HG03139 (cell line): ENCODE measurements around the gene NUDT3.
A peak's percentile ranks its signal among the peaks of the same experiment; 100 is the strongest.
"Not testable (repeated sequence)": the region's sequence is repeated elsewhere in the genome, so short reads cannot be mapped to it uniquely, and the experiment has no call there.

ENCODE experiments used
- ATAC-seq: cut with Tn5 transposase; IDR thresholded peaks from one replicate; pipeline ENCODE4 v1.9.1; 2021; ENCODE audit not compliant: unreplicated experiment

NUDT3 gene

DNA sequence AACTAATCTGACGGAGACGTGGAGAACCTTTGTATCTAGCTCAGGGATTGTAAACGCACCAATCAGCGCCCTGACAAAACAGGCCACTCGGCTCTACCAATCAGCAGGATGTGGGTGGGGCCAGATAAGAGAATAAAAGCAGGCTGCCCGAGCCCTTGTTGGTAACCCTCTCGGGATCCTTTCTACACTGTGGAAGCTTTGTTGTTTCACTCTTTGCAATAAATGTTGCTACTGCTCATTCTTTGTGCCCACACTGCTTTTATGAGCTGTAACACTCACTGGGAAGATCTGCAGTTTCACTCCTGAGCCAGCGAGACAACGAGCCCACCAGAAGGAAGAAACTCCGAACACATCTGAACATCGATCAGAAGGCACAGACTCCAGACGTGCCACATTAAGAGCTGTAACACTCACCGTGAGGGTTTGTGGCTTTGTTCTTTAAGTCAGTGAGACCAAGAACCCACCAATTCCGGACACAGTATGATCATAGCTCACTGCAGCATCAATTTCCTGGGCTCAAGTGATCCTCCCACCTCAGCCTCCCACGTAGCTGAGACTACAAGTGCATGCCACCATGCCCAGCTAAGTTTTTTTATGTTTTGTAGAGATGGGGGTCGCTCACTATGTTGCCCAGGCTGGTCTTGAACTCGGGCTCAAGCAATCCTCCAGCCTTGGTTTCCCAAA, 122.7 kb downstream of the NUDT3 start:
- ATAC-seq: not testable (repeated sequence)

DNA sequence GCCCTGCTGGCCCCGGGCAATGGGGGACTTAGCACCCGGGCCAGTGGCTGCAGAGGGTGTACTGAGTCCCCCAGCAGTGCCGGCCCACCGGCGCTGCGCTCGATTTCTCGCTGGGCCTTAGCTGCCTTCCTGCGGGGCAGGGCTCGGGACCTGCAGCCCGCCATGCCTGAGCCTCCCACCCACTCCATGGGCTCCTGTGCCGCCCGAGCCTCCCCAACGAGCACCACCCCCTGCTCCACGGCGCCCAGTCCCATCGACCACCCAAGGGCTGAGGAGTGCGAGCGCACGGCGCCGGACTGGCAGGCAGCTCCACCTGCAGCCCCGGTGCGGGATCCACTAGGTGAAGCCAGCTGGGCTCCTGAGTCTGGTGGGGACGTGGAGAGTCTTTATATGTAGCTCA, 123.3 kb downstream of the NUDT3 start:
- ATAC-seq: not testable (repeated sequence)

DNA sequence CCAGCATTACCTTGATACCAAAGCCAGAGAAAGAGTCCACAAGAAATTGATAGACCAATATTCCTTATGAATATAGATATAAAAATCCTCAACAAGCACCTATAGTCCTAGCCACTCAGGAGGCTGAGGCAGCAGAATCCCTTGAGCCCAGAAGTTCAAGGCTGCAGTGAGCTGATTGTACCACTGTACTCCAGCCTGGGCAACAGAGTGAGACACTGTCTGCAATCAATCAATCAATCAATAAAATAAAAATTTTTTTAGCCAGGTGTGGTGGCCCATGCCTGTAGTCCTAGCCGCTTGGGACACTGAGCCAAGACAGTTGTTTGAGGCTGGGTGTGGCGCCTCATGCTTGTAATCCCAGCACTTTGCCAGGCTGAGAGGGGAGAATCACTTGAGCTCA, 124.7 kb downstream of the NUDT3 start:
- no peak for ATAC-seq

DNA sequence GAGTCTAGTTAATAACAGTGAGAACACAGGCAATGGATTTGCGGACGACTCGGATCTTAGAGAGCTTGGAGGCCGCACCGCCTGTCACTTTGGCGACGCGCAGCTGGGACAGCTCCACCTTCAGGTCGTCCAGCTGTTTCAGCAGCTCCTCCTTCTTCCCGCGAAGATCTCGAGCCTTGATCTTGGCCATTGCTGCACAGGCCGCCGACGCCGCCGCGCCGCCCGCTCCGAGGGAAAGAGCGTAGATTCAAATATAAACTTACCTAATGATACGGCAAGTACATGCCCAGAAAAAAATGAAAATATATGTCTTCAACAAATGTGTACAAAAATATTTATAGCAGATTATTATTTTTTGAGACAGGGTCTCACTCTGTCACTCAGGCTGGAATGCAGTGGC, 129.0 kb downstream of the NUDT3 start:
- not testable (repeated sequence) for ATAC-seq

DNA sequence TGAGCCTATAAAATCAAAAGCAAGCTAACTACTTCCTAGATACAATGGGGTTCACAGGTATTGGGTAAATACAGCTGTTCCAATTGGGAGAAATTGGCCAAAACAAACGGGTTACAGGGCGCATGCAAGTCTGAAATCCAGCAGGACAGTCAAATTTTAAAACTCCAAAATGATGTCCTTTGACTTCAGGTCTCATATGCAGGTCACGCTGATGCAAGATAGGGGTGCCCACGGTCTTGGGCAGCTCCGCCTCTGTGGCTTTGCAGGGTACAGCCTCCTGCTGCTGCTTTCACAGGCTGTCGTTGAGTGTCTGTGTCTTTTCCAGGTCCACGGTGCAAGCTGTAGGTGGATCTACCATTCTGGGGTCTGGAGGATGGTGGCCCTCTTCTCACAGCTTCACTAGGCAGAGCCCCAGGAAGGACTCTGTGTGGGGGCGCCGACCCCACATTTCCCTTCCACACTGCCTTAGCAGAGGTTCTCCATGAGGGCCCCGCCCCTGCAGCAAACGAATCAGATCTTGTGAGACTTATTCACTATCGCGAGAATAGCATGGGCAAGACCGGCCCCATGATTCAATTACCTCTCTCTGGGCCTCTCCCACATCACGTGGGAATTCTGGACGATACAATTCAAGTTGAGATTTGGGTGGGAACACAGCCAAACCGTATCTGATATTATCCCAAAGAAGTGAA, 131.7 kb downstream of the NUDT3 start:
- ATAC-seq: no peak

DNA sequence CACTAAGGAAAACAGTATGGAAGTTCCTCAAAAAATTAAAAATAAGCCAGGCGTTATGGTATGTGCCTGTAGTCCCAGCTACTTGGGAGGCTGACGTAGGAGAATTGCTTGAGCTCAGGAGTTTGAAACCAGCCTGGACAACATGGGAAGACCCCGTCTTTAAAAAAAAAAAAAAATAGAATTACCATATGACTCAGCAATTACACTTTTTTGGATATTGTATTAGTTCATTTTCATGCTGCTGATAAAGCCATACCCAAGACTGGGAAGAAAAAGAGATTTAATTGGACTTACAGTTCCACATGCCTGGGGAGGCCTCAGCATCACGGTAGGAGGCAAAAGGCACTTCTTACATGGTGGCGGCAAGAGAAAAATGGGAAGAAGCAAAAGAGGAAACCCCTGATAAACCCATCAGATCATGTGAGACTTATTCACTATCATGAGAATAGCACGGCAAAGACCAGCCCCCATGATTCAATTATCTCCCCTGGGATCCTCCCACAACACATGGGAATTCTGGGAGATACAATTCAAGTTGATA, 132.9 kb downstream of the NUDT3 start:
- no peak for ATAC-seq

DNA sequence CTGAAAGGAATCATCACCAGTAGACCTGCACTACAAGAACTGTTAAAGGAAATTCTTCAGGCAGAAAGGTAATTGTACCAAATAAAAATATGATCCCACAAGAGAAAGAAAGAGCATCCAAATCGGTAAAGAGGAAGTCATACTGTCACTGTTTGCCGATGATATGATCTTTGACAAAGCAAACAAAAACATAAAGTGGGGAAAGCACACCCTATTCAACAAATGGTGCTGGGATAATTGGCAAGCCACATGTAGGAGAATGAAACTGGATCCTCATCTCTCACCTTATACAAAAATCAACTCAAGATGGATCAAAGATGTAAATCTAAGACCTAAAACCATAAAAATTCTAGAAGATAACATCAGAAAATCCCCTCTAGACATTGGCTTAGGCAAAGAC, 140.1 kb downstream of the NUDT3 start:
- ATAC-seq: not testable (repeated sequence)

DNA sequence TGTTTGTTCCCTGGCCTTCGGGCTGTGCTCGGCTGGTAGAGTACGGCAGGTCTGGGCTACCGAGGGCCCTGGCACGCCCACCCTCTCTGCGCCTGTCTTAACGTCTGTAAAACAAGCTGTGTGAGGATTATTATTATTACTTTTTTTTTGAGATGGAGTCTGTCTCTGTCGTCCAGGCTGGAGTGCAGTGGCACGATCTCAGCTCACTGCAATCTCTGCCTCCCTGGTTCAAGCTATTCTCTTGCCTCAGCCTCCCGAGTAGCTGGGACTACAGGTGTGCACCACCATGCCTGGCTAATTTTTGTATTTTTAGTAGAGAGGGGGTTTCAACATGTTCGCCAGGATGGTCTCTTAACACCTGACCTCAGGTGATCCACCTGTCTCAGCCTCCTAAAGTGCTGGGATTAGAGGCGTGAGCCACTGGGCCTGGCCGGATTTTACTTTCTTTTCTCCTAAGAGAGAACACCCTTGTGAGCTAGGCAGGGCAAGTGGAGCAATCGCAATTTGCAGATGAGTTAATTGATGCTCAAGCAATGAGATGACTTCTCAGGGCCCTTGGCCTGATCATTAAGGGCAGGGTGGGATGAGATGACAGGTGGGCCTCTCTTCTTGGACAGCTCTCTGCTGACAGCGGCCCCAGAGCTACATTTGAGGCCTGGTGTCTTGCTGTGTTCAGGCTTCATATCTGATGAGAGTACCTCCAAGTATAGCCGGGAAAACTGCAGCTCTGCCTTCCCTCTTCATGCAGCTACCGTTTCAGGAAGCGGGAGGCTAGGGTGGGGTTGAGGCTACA, 142.8 kb downstream of the NUDT3 start:
- peak; percentile 14 for ATAC-seq

DNA sequence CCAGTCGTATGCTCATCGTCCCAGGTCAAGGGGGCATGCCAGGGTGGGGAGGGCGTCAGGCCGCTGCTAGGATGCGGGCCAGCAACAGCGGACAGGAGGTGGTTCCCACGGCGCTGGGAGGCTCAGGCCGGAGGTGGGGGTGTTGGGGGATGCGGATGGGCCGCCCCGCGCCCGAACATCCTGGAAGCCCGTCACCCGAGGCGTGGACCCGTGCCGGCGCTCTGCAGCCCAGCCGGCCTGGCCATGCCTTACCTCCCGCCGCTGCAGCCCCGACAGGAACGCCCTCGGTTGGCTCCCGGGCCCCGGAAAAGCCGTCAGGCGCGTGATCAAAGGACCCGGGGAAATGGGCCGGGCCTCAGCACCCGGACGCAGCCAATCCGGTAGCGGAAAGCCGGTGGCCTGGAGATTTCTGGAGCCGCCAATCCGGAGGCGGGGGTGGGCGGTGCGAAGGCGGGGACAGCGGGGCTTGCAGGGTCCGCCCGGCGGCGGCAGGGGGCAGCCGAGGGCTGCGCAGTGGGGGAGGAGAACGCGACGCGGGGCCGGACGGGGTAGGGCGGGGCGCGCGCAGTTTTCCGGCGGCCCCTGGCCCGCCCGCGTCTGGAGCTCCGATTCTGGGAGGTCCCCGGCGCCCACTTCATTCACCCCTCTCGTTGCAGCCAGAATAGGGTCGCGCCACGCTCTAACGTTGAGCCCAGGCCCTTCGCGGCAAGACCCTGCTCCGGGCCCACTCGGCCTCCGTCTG, 143.6 kb downstream of the NUDT3 start, which contains the start of gene SMIM29:
Gene SMIM29 (minus strand): TSS at position 280 of the 742 bp plus-strand sequence. CDS start 1,215 bp downstream, outside the sequence.
- peak; percentile 69 for ATAC-seq

DNA sequence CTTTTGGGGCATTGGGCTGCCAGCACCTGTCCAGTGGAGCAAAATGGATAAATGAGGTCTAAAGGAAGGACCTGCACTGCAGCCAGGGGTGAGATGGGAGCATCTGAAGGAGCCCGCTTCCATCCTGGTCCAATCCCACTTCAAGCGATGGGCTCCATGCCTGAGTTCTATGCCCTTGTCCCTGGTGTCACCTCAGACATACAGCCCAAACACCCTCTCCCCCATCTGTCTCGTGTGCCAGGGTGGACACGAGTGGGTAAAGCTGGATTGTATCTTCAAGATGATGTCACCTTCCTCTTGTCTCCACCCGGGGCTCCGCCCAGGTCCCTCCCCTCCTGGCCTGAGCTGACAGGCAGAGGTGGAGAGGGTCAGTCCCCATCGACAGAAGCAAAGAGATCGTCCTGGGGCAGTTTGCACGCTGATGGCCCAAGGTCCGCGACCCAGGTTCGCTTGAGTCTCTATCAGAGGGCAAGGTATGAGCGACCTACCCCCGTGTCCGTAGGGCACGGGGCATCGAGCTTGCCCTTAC, 144.2 kb downstream of the NUDT3 start:
- ATAC-seq: no peak

DNA sequence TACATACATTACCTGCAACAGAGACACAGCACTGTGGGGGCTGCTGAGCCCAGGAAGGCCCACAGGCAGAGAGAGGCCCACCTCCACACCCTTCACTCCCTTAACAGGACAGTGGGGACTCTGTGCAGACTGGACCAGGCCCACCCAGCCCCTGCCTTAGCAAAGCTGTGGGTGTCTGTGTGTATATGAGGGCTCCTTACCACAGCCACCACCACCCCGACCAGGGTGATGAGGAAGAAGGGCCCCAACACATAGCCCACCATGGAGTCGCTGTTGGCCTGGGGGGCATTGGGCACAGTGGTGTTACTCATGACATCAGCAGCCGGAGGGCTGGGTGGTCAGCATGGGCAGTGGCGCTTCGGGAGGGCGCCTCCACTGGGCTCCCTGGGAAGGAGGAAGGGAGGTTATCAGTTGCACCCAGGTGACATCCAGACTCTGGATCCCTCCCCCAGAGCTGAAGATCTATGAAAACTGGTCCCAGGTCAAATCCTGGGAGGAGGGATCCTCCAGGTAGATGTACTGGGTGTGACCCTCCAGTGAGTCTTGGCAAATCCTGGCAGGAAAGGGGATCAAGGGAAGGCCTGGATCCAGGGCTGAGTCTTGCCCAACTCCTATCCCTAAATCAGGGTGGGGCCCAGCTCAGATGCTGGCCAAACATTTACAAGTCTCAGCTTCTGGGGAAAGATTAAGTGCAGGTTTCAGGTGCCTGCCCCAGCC, 144.8 kb downstream of the NUDT3 start:
- no peak for ATAC-seq

DNA sequence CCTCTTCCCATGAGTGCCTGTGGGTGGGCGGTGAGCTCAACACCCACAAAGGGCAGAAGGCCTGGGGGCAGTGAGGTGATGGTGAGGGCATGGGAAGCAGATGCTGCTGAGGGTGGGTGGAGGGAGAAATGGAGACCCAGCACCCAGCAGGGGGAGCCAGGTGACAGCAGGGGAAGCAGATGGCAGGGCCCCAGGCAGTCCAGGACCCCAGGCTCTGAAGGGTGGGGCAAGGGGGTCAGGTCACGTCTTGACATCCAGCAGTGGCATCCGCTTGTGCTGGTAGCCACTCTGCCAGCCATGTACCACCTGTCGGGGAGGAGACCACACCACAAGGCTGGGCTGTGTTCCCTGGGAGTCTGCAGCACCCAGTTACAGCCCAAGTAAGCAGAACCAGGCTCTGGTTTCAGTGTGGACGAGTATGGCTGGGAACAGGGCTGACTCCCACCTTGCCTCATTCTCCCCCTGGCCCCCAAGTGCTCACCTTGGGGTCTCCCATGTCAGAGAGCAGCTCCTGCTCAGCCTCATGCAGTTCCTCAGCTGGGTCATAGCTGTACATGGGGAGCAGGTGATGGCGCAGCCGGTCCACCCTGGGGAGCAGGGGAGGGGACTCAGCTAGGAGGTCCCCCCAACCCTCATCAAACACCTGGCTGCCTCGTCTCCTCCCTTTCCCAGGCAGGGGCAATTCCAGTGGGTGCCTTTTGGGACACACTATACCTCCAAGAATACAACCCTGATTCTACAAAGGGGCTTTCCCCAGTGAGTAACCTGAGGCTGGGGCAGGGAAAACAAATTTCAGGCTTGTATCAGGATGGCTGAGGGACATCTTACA, 145.7 kb downstream of the NUDT3 start:
- no peak for ATAC-seq

DNA sequence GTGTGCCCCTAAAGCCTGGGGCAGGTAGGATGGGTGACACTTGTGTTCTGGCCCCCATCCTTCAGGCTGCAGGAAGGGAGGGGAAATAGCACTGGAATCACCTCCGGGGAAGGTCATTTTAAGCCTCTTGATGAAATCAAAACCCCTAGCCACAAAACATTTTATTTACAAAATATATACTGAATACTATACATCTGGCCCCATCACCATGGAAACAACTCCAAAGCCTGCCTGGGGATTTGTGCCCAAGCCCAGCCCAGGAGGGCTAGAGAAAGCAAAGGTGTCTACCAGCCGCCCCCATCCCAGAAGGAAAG, 146.3 kb downstream of the NUDT3 start:
- no peak for ATAC-seq

DNA sequence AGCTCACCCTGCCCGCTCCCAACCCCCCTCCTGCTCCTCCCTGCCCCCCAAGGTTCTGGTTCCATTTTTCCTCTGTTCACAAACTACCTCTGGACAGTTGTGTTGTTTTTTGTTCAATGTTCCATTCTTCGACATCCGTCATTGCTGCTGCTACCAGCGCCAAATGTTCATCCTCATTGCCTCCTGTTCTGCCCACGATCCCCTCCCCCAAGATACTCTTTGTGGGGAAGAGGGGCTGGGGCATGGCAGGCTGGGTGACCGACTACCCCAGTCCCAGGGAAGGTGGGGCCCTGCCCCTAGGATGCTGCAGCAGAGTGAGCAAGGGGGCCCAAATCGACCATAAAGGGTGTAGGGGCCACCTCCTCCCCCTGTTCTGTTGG, 146.7 kb downstream of the NUDT3 start:
- ATAC-seq: not testable (repeated sequence)

DNA sequence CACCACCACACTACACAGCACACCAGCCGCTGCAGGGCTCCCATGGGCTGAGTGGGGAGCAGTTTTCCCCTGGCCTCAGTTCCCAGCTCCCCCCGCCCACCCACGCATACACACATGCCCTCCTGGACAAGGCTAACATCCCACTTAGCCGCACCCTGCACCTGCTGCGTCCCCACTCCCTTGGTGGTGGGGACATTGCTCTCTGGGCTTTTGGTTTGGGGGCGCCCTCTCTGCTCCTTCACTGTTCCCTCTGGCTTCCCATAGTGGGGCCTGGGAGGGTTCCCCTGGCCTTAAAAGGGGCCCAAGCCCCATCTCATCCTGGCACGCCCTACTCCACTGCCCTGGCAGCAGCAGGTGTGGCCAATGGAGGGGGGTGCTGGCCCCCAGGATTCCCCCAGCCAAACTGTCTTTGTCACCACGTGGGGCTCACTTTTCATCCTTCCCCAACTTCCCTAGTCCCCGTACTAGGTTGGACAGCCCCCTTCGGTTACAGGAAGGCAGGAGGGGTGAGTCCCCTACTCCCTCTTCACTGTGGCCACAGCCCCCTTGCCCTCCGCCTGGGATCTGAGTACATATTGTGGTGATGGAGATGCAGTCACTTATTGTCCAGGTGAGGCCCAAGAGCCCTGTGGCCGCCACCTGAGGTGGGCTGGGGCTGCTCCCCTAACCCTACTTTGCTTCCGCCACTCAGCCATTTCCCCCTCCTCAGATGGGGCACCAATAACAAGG, 147.3 kb downstream of the NUDT3 start:
- not testable (repeated sequence) for ATAC-seq

DNA sequence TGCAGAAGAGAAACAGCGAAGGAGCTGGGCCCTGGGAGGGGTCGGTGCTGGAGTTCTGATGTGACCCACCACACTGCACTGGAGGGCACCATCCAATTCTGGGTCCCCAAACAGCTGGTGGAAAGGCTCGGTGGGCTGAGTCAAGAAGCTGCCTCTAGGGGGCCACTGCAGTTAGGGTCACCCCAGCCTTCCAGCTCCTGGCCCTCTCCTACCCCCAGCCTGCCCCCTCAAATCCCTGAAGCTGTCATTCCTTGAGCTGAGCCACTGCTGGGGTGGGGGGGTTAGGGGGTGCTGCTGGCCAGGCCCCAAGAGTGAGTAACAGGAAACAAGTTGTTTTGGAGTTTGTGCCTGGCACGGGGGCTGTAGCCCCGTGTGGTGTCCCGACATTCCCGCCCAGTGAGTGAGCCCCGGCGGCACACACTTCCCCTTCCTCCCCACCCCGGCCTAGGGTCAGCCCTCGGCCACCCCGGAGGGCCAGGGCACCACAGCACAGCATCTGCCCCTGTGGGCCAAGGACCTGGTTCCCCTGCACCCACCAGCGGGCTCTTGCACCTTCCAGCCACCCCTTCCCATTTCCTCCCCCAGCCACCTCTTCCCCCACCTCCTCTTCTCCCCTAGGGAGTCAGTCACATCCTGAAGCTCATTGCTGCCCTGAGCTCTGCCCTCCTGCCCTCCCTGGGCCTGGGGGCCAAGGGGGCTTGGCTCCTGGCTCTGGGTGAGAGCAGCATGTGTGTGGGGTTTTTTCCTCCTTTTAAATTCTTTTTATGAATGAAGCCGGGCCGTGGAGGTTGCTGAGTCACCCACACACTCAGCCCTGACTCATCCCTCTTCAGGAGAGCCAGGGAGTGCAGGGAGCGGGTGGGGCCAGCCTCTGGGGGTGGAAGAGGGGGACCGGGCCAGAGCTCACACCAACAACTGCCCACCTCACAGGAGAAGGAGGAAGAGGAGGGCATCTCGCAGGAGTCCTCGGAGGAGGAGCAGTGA, 148.3 kb downstream of the NUDT3 start:
- ATAC-seq: no peak

DNA sequence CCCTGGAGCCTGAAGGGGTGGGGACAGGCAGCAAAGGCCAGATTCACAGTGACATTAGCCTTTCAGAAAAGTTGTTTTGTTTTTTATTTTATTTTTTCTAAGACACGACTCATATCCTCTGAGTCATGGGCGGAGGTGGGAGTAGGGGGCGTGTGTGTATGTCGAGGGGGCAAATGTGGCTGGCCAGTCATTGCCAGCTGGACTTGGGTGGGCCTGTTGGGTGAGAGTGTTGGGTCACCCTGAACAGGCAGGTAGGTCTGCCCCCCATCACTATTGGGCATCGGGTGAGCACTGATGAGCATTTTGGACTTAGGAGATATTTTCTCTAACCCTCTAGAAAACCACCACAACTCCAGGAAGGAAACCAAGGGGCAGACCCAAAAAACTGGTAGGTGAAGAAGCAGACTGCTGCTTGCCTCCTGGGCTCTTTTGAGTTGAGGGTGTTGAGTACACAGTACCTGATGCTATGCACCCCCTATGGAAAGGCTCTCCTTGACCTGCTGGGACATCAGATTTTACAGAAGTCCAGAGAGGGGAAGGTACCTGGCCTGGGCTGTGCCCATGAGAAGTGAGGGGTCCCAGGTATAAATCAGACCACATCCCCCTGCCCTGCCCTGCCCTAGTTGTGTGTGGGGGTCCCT, 149.2 kb downstream of the NUDT3 start:
- no peak for ATAC-seq
